ENCODE data around the gene TMEM254. TPM values are rescaled to one million over a fixed set of nuclear protein-coding genes. Genes with fewer than 3 reads are reported as not detected.

Gene TMEM254
- total and polyA plus RNA-seq, 2 donors from 2014 or later, result 21.1 to 29.5 TPM

DNA sequence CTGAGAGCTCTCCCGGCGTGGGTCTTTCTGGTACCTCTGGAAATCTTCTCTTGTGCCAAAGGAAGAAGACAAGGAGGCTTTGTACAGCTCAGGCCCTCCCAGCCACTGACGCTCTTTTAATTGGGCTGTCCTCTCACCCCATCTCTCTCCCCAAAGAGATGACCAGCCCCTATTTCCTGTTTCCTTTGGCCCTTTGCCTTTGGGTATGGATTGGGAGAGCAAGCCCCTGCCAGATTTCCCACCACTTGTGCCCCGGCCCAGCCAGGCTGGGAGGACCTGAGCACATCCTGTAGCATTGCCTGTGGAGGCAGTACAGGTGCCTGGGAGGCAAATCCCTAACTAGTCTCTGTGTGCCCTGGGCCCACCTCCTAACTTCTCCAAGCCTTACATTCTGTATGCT lies 48.4 kb downstream of the TMEM254 start:
- no peak for FAIRE-seq
- DNase-seq, result no peak

DNA sequence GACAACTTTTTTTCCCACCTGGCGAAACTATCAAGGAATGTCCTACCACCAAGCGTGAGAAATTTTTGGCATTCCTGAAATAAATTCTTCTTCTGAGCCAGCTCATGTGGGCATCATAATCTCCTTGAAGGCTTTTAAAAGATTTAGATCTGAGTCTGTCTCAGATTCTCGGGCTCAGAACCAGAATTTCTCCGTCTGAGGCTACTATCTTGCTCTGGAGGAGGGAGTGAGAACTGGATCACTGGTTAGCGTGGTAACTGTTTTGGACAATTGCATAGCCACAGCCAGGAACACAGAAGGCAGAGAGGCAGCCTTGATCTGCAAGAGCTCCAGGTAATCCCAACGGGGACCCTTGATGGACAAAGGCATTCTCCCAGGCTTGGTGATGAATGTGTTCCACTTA lies 53.0 kb downstream of the TMEM254 start:
- Histone ChIP-seq H3K4me3 (ENCODE audit: low read length in 3 of 3) (no peak overlapping the region), H3K9me3 (ENCODE audit: control insufficient read depth in 2 of 3, insufficient read depth in 1 of 3, low read length in 3 of 3) (no peaks in the 10 kb centered on the region), H3K27ac (ENCODE audit: low read depth in 2 of 2, low read length in 2 of 2) (no peak overlapping the region), H3K9ac (ENCODE audit: low read length in 3 of 3) (no peak overlapping the region), H3K36me3 (ENCODE audit: control insufficient read depth in 2 of 3, insufficient read depth in 3 of 3, low read length in 3 of 3) (no peaks in the 10 kb centered on the region), H3K27me3 (ENCODE audit: control insufficient read depth, insufficient read depth, low read length) (no peaks in the 10 kb centered on the region), H3K4me1 (ENCODE audit: control insufficient read depth in 2 of 3, insufficient read depth in 2 of 3, low read depth in 1 of 3, low read length in 3 of 3) (peaks cover 0 to 4% (median 0%) of the 10 kb centered on the region in 3 donors)
- no peak for TF ChIP-seq CTCF (IDR thresholded peaks at IDR 0.05; ENCODE audit: borderline replicate concordance, extremely low read depth, insufficient read depth)
- intact Hi-C loops (cut with DNase I), result no loop called here
- no peak for DNase-seq
- FAIRE-seq, result no peak

More for the DNA sequence above, 48.4 kb downstream of the TMEM254 start:
- Histone ChIP-seq H3K4me1 (ENCODE audit: control insufficient read depth in 2 of 3, insufficient read depth in 2 of 3, low read depth in 1 of 3, low read length in 3 of 3) (no peaks in the 10 kb centered on the region), H3K36me3 (ENCODE audit: control insufficient read depth in 2 of 3, insufficient read depth in 3 of 3, low read length in 3 of 3) (no peaks in the 10 kb centered on the region), H3K9ac (ENCODE audit: low read length in 3 of 3) (no peak overlapping the region), H3K27me3 (ENCODE audit: control insufficient read depth, insufficient read depth, low read length) (no peaks in the 10 kb centered on the region), H3K9me3 (ENCODE audit: control insufficient read depth in 2 of 3, insufficient read depth in 1 of 3, low read length in 3 of 3) (no peaks in the 10 kb centered on the region), H3K4me3 (ENCODE audit: low read length in 3 of 3) (no peak overlapping the region), H3K27ac (ENCODE audit: low read depth in 2 of 2, low read length in 2 of 2) (no peak overlapping the region)
- no peak for TF ChIP-seq CTCF (IDR thresholded peaks at IDR 0.05; ENCODE audit: borderline replicate concordance, extremely low read depth, insufficient read depth)
- intact Hi-C loops (cut with DNase I), result no loop called here

GRCh38 chr10:80132299-80133139 lies 54.1 kb downstream of the TMEM254 start, which contains the start of gene PLAC9:
Gene PLAC9 (plus strand): TSS chr10:80132730. CDS start chr10:80132763, 33 bp downstream.
- H3K27ac ChIP-seq (ENCODE audit: low read depth in 2 of 2, low read length in 2 of 2), result peak within 1 kb of the TSS in 1 of 2 donors; percentile 23
- peak within 1 kb of the TSS in 2 of 3 donors; percentile 48 to 54 for H3K4me3 ChIP-seq (ENCODE audit: low read length in 3 of 3)
- no peaks in the 10 kb centered on the region for H3K27me3 ChIP-seq (ENCODE audit: control insufficient read depth, insufficient read depth, low read length)
- DNase-seq (peak; percentile 40 to 82 (median 57)), FAIRE-seq (no peak)
- intact Hi-C loops (cut with DNase I), result no loop called here
- H3K4me1 ChIP-seq (ENCODE audit: control insufficient read depth in 2 of 3, insufficient read depth in 2 of 3, low read depth in 1 of 3, low read length in 3 of 3), result peaks cover 0 to 4% (median 0%) of the 10 kb centered on the region in 3 donors
- H3K9me3 ChIP-seq (ENCODE audit: control insufficient read depth in 2 of 3, insufficient read depth in 1 of 3, low read length in 3 of 3), result no peaks in the 10 kb centered on the region
- TF ChIP-seq CTCF (IDR thresholded peaks at IDR 0.05; ENCODE audit: borderline replicate concordance, extremely low read depth, insufficient read depth), result no peak
- H3K9ac ChIP-seq (ENCODE audit: low read length in 3 of 3), result peak within 1 kb of the TSS in 1 of 3 donors; percentile 48
- H3K36me3 ChIP-seq (ENCODE audit: control insufficient read depth in 2 of 3, insufficient read depth in 3 of 3, low read length in 3 of 3), result no peaks in the 10 kb centered on the region
